ENCODE results near the gene STAT5A. TPM values are rescaled to one million over a fixed set of nuclear protein-coding genes. Genes with fewer than 3 reads are reported as not detected.
A peak's percentile ranks its signal among the peaks of the same experiment; 100 is the strongest.
"Not testable (repeated sequence)": the region's sequence is repeated elsewhere in the genome, so short reads cannot be mapped to it uniquely, and the experiment has no call there.

The STAT5A gene
- total RNA-seq, 3 donors from 2014 or later, result 193 to 264 (median 220) TPM

- no peak for DNase-seq
- Mint-ChIP-seq H3K27me3 (ENCODE audit: low read depth) (no peaks in the 10 kb centered on the region), H3K4me1 (ENCODE audit: low read depth) (peaks cover 71% of the 10 kb centered on the region), H3K36me3 (ENCODE audit: insufficient read depth) (peaks cover 9% of the 10 kb centered on the region), H3K4me3 (peak overlapping the region; percentile 17), H3K9me3 (no peaks in the 10 kb centered on the region)
- peak; percentile 41 to 53 for ATAC-seq
Observed at GRCh38 chr17:42252597-42253550, 35.4 kb upstream of the STAT5A start.

GRCh38 chr17:42253578-42253977 lies 34.7 kb upstream of the STAT5A start:
- DNase-seq, result no peak
- H3K4me3 Mint-ChIP-seq, result no peak overlapping the region
- H3K27me3 Mint-ChIP-seq (ENCODE audit: low read depth), result no peaks in the 10 kb centered on the region
- H3K36me3 Mint-ChIP-seq (ENCODE audit: insufficient read depth), result peaks cover 9% of the 10 kb centered on the region
- ATAC-seq, result no peak
- peaks cover 69% of the 10 kb centered on the region for H3K4me1 Mint-ChIP-seq (ENCODE audit: low read depth)
- H3K9me3 Mint-ChIP-seq, result no peaks in the 10 kb centered on the region

- H3K36me3 Mint-ChIP-seq (ENCODE audit: insufficient read depth), result peaks cover 11% of the 10 kb centered on the region
- no peaks in the 10 kb centered on the region for H3K27me3 Mint-ChIP-seq (ENCODE audit: low read depth)
- peaks cover 63% of the 10 kb centered on the region for H3K4me1 Mint-ChIP-seq (ENCODE audit: low read depth)
- no peak for DNase-seq
- H3K4me3 Mint-ChIP-seq, result no peak overlapping the region
- no peaks in the 10 kb centered on the region for H3K9me3 Mint-ChIP-seq
- no peak for ATAC-seq
Observed at GRCh38 chr17:42255445-42255844, 32.9 kb upstream of the STAT5A start.

- Mint-ChIP-seq H3K4me3 (no peak overlapping the region), H3K27me3 (ENCODE audit: low read depth) (no peaks in the 10 kb centered on the region), H3K4me1 (ENCODE audit: low read depth) (peaks cover 42% of the 10 kb centered on the region), H3K9me3 (no peaks in the 10 kb centered on the region), H3K36me3 (ENCODE audit: insufficient read depth) (peaks cover 5% of the 10 kb centered on the region)
- ATAC-seq (no peak), DNase-seq (no peak)
Observed at GRCh38 chr17:42260318-42260717, 28.0 kb upstream of the STAT5A start.

GRCh38 chr17:42264366-42264765 lies 23.9 kb upstream of the STAT5A start:
- not testable (repeated sequence) for ATAC-seq; H3K27me3 Mint-ChIP-seq (ENCODE audit: low read depth); H3K9me3 Mint-ChIP-seq; DNase-seq; H3K4me3 Mint-ChIP-seq
- Mint-ChIP-seq H3K4me1 (ENCODE audit: low read depth) (peaks cover 53% of the 10 kb centered on the region), H3K36me3 (ENCODE audit: insufficient read depth) (peaks cover 15% of the 10 kb centered on the region)

- DNase-seq (no peak), ATAC-seq (no peak)
- Mint-ChIP-seq H3K36me3 (ENCODE audit: insufficient read depth) (peaks cover 13% of the 10 kb centered on the region), H3K9me3 (no peaks in the 10 kb centered on the region), H3K4me3 (peak overlapping the region; percentile 43), H3K27me3 (ENCODE audit: low read depth) (no peaks in the 10 kb centered on the region), H3K4me1 (ENCODE audit: low read depth) (peaks cover 60% of the 10 kb centered on the region)
Observed at GRCh38 chr17:42266462-42266861, 21.8 kb upstream of the STAT5A start.

- H3K36me3 Mint-ChIP-seq (ENCODE audit: insufficient read depth), result peaks cover 13% of the 10 kb centered on the region
- peak overlapping the region; percentile 43 for H3K4me3 Mint-ChIP-seq
- H3K4me1 Mint-ChIP-seq (ENCODE audit: low read depth), result peaks cover 65% of the 10 kb centered on the region
- ATAC-seq, result peak; percentile 88 to 92
- H3K27me3 Mint-ChIP-seq (ENCODE audit: low read depth), result no peaks in the 10 kb centered on the region
- DNase-seq, result peak; percentile 37
- no peaks in the 10 kb centered on the region for H3K9me3 Mint-ChIP-seq
Observed at GRCh38 chr17:42266918-42267766, 21.2 kb upstream of the STAT5A start.

- ATAC-seq (no peak), DNase-seq (no peak)
- H3K4me3 Mint-ChIP-seq, result peak overlapping the region; percentile 17
- H3K4me1 Mint-ChIP-seq (ENCODE audit: low read depth), result peaks cover 73% of the 10 kb centered on the region
- no peaks in the 10 kb centered on the region for H3K9me3 Mint-ChIP-seq
- peaks cover 13% of the 10 kb centered on the region for H3K36me3 Mint-ChIP-seq (ENCODE audit: insufficient read depth)
- no peaks in the 10 kb centered on the region for H3K27me3 Mint-ChIP-seq (ENCODE audit: low read depth)
Observed at GRCh38 chr17:42268236-42268635, 20.1 kb upstream of the STAT5A start.

GRCh38 chr17:42270170-42270535 lies 18.1 kb upstream of the STAT5A start:
- H3K36me3 Mint-ChIP-seq (ENCODE audit: insufficient read depth), result peaks cover 17% of the 10 kb centered on the region
- DNase-seq (no peak), ATAC-seq (no peak)
- peaks cover 80% of the 10 kb centered on the region for H3K4me1 Mint-ChIP-seq (ENCODE audit: low read depth)
- no peaks in the 10 kb centered on the region for H3K27me3 Mint-ChIP-seq (ENCODE audit: low read depth)
- H3K9me3 Mint-ChIP-seq, result no peaks in the 10 kb centered on the region
- peak overlapping the region; percentile 24 for H3K4me3 Mint-ChIP-seq

GRCh38 chr17:42270596-42270995 lies 17.7 kb upstream of the STAT5A start:
- DNase-seq (no peak), ATAC-seq (no peak)
- no peaks in the 10 kb centered on the region for H3K9me3 Mint-ChIP-seq
- no peaks in the 10 kb centered on the region for H3K27me3 Mint-ChIP-seq (ENCODE audit: low read depth)
- H3K4me3 Mint-ChIP-seq, result peak overlapping the region; percentile 99
- peaks cover 21% of the 10 kb centered on the region for H3K36me3 Mint-ChIP-seq (ENCODE audit: insufficient read depth)
- peaks cover 80% of the 10 kb centered on the region for H3K4me1 Mint-ChIP-seq (ENCODE audit: low read depth)

- peaks cover 21% of the 10 kb centered on the region for H3K36me3 Mint-ChIP-seq (ENCODE audit: insufficient read depth)
- peak; percentile 11 to 25 for ATAC-seq
Observed at GRCh38 chr17:42271006-42271778, 17.1 kb upstream of the STAT5A start.

GRCh38 chr17:42271779-42272035 lies 16.6 kb upstream of the STAT5A start:
- H3K9me3 Mint-ChIP-seq, result no peaks in the 10 kb centered on the region
- peaks cover 17% of the 10 kb centered on the region for H3K36me3 Mint-ChIP-seq (ENCODE audit: insufficient read depth)

More at GRCh38 chr17:42271006-42271778, 17.1 kb upstream of the STAT5A start:
- Mint-ChIP-seq H3K27me3 (ENCODE audit: low read depth) (no peaks in the 10 kb centered on the region), H3K9me3 (no peaks in the 10 kb centered on the region), H3K4me3 (peak overlapping the region; percentile 99), H3K4me1 (ENCODE audit: low read depth) (peaks cover 78% of the 10 kb centered on the region)
- DNase-seq, result no peak

GRCh38 chr17:42272162-42272907 lies 16.0 kb upstream of the STAT5A start:
- Mint-ChIP-seq H3K4me3 (peak overlapping the region; percentile 99), H3K9me3 (no peaks in the 10 kb centered on the region), H3K4me1 (ENCODE audit: low read depth) (peaks cover 75% of the 10 kb centered on the region), H3K36me3 (ENCODE audit: insufficient read depth) (peaks cover 13% of the 10 kb centered on the region), H3K27me3 (ENCODE audit: low read depth) (no peaks in the 10 kb centered on the region)
- DNase-seq (no peak), ATAC-seq (no peak)

More at GRCh38 chr17:42271779-42272035, 16.6 kb upstream of the STAT5A start:
- H3K27me3 Mint-ChIP-seq (ENCODE audit: low read depth), result no peaks in the 10 kb centered on the region
- DNase-seq, result no peak
- H3K4me3 Mint-ChIP-seq, result peak overlapping the region; percentile 99
- peaks cover 74% of the 10 kb centered on the region for H3K4me1 Mint-ChIP-seq (ENCODE audit: low read depth)
- no peak for ATAC-seq
